ENCODE results near the gene LTBP2.

DNA sequence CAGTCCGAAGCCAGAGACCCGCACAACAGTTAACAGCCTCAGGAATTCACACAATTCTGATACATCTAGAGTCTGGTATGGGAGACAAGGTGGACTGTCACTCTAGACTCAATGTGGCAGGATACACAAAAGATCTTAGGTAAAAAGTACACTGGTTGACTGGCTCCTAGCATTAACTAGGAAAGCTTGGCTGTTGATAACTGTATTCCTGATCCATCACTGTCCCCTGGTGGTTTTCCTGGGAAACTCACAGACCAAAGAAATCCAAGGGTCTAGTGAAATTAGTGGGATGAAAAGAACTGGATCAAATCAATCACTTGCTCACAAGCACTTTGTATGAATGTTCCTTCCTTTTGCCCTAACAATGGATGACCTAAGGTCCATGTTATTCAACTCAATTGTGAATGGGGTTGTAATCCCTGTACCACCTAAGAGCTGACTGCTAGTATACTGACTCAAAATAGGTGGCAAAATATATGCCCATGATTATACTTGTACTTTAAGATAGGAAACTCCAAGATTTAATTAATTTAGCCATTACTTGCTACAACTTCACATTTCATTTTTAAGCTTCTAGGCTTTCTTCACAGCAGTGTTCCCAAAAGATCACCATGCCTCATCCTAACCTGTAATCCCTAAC is 132.9 kb downstream of the LTBP2 start:
- TF ChIP-seq, protein P1, sequence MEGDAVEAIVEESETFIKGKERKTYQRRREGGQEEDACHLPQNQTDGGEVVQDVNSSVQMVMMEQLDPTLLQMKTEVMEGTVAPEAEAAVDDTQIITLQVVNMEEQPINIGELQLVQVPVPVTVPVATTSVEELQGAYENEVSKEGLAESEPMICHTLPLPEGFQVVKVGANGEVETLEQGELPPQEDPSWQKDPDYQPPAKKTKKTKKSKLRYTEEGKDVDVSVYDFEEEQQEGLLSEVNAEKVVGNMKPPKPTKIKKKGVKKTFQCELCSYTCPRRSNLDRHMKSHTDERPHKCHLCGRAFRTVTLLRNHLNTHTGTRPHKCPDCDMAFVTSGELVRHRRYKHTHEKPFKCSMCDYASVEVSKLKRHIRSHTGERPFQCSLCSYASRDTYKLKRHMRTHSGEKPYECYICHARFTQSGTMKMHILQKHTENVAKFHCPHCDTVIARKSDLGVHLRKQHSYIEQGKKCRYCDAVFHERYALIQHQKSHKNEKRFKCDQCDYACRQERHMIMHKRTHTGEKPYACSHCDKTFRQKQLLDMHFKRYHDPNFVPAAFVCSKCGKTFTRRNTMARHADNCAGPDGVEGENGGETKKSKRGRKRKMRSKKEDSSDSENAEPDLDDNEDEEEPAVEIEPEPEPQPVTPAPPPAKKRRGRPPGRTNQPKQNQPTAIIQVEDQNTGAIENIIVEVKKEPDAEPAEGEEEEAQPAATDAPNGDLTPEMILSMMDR (conservative IDR thresholded peaks at IDR 0.05; ENCODE audit: low read depth, low read length) = peak; percentile 87
- TF ChIP-seq EZH2phosphoT487 (IDR thresholded peaks at IDR 0.05; ENCODE audit: borderline replicate concordance, low read length) = no peak
